Gastroesophageal sphincter (tissue), 4 donors: ENCODE results near the gene AMPD3. TPM values are rescaled to one million over a fixed set of nuclear protein-coding genes. Genes with fewer than 3 reads are reported as not detected.

Source experiments
- ATAC-seq: fragments of 150-250 bp; one replicate; pipeline ENCODE4 v1.9.1; 2016; ENCODE audit warnings: mild to moderate bottlenecking, moderate library complexity
- H3K27ac ChIP-seq, 4 donors: fragments of 200-600 bp; sonication (generic) in 3 of 4; 1 replicate in 3 of 4; 2 replicates in 1 of 4; pipeline ENCODE4 v1.5.1; 2016 to 2019
- H3K27me3 ChIP-seq: fragments of 200-600 bp; sonication (generic); one replicate; pipeline ENCODE4 v1.5.1; 2019
- H3K36me3 ChIP-seq, 2 donors: fragments of 200-600 bp; sonication (generic); one replicate each; pipeline ENCODE4 v1.5.1; 2019; ENCODE audit warnings: control low read depth in 1 of 2
- H3K4me1 ChIP-seq, 3 donors: fragments of 200-600 bp; sonication (generic); 1 replicate in 2 of 3; 2 replicates in 1 of 3; pipeline ENCODE4 v1.5.1; 2016 to 2019; ENCODE audit warnings: control low read depth in 2 of 3
- H3K4me3 ChIP-seq, 2 donors: fragments of 200-600 bp; sonication (generic); one replicate each; pipeline ENCODE4 v1.5.1; 2019; ENCODE audit warnings: mild to moderate bottlenecking in 1 of 2, moderate library complexity in 1 of 2
- H3K9me3 ChIP-seq, 3 donors: fragments of 200-600 bp; sonication (generic); one replicate each; pipeline ENCODE4 v1.5.1; 2017 to 2019; ENCODE audit warnings: control low read depth in 2 of 3
- EP300 ChIP-seq: sonication (generic); formaldehyde crosslinking; IDR thresholded peaks from one replicate; pipeline ENCODE4 v1.6.1; 2017; ENCODE audit warnings: antibody characterized with exemption, mild to moderate bottlenecking
- POLR2A ChIP-seq, 2 donors: fragments of 450-650 bp; IDR thresholded peaks; one replicate each; pipeline ENCODE4 v1.6.1; 2017; ENCODE audit warnings: antibody characterized with exemption in 2 of 2, mild to moderate bottlenecking in 2 of 2, moderate library complexity in 1 of 2
- POLR2AphosphoS5 ChIP-seq: sonication (generic); formaldehyde crosslinking; IDR thresholded peaks from one replicate; pipeline ENCODE4 v1.6.1; 2017; ENCODE audit warnings: antibody characterized with exemption
- WGBS, 2 donors: methylation state at CpG; one replicate each; pipeline ENCODE4 v1.1.5; 2018; ENCODE audit warnings: low coverage in 1 of 2; 5-methylcytosine and 5-hydroxymethylcytosine counted together
- total RNA-seq, 4 donors: library from RNA; depleted of rRNA; stranded (reverse); fragments of >200 nt; gene quantifications; one replicate each; pipeline ENCODE4 v1.1.0, GENCODE V29; 2016
- TF ChIP-seq, protein P1 (sequence below), 4 experiments: fragments of 200-600 bp in 2 of 4; fragments of 450-650 bp in 2 of 4; sonication (generic) in 1 of 4; IDR thresholded peaks; one replicate each; pipeline ENCODE4 v1.5.1; 2017 to 2019; ENCODE audit warnings: antibody characterized with exemption in 4 of 4, mild to moderate bottlenecking in 2 of 4, moderate library complexity in 2 of 4

Gene AMPD3
- total RNA-seq, 4 donors from 2014 or later = 4.3 to 7.3 (median 5.4) TPM

DNA sequence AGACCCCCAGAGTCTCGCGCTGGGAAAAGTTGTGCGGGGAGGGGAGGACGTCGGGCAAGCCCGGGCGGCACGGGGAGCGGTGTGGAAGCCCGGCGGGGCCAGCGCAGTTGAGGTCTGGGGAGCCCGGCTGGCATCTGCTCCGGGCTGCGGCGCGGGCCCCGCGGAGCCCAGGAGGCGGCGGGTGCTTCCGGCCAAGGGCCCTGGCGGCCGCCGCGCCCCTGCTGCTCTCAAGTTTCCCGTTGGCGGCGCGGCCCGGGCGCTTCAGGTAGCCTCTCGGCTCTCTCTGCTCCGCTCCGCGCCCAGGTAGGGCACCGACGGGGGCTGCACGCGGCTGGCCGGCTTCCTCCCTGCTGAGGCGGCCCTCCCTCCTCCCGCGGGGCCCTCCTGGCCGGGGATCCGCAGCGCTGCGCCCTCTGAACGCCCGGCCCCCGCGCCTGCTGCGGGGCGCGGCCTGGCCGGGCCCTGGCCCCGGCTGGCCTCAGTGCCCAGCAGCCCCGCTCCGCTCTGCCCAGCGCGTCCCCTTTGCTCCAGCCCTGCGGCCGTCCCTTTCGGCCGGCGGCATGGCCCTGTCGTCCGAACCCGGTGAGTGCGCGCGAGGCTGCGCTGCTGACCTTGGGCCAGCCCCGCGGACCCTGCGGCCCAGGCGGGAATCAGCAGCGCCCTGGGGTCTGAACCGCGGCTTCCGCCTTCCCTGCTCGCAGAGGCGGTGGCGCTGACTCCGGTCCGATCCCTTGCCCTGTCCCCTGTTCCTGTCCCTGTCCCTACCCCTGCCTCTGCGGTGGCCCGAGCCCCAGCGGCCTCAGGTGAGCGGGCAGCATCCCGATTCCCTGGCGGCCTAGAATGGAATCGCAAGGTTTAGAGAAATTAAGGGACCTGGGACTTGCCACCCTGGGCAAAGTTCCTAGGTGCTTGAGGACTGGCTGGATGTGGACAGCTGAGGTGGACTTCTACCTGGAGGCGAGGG is 4.3 kb upstream of the AMPD3 start:
- Histone ChIP-seq H3K4me3 (peak overlapping the region; percentile 37 to 63), H3K4me1 (peaks cover 0 to 38% (median 12%) of the 10 kb centered on the region in 3 donors), H3K36me3 (no peaks in the 10 kb centered on the region), H3K9me3 (no peaks in the 10 kb centered on the region), H3K27ac (peak overlapping the region in 3 of 4 donors; percentile 25 to 76 (median 54)), H3K27me3 (peaks cover 17% of the 10 kb centered on the region)
- WGBS, 2 donors = 7 to 30% methylated on average over 2 of the region's 94 CpGs
- ATAC-seq = peak; percentile 34
- TF ChIP-seq POLR2AphosphoS5 = no peak
- TF ChIP-seq POLR2A (IDR thresholded peaks at IDR 0.05) = peak in 1 of 2 donors; percentile 8
- TF ChIP-seq EP300 = no peak
- TF ChIP-seq, protein P1, sequence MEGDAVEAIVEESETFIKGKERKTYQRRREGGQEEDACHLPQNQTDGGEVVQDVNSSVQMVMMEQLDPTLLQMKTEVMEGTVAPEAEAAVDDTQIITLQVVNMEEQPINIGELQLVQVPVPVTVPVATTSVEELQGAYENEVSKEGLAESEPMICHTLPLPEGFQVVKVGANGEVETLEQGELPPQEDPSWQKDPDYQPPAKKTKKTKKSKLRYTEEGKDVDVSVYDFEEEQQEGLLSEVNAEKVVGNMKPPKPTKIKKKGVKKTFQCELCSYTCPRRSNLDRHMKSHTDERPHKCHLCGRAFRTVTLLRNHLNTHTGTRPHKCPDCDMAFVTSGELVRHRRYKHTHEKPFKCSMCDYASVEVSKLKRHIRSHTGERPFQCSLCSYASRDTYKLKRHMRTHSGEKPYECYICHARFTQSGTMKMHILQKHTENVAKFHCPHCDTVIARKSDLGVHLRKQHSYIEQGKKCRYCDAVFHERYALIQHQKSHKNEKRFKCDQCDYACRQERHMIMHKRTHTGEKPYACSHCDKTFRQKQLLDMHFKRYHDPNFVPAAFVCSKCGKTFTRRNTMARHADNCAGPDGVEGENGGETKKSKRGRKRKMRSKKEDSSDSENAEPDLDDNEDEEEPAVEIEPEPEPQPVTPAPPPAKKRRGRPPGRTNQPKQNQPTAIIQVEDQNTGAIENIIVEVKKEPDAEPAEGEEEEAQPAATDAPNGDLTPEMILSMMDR (IDR thresholded peaks at IDR 0.05) = peak in 3 of 4 experiments; percentile 10 to 36 (median 34)

DNA sequence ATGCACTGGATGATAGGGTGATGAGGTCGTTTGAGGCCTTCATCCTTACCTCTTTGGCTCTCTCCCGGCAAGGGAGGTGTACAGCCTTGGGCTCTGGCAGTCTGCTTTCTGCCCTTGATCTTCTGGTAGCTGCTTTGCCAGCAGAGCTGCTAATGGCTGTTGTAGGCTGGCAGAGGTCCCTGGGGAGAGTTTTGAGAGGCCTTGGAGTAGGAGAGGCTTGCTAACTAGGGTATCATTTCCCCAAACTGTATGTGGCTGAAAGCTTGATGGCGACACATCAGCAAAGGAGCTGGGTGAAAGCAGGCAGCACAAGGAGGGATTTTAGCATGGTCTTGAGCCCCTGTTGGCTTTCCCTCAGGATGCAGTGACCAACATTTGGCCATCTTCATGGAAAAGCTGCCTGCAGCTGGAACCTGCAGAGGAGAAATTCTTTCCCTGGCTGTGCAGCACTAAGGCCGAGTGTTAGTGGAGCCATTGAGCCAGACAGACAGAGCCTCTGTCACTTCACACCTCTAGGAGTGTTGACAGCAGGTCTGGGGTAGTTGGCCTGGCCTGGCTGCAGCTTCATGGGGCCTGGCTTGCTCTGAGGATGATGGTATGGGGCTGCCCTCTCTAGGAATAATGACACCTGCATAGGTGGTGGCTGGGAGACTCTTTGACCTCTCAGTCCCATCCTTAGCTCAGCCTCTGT is 3.5 kb upstream of the AMPD3 start:
- Histone ChIP-seq H3K4me1 (peaks cover 0 to 46% (median 17%) of the 10 kb centered on the region in 3 donors), H3K36me3 (no peaks in the 10 kb centered on the region), H3K27ac (peak overlapping the region in 2 of 4 donors; percentile 54 to 76), H3K4me3 (peak overlapping the region in 1 of 2 donors; percentile 63), H3K9me3 (no peaks in the 10 kb centered on the region), H3K27me3 (peaks cover 17% of the 10 kb centered on the region)
- 58 to 80% methylated on average over 1 to 2 of the region's 4 CpGs for WGBS, 2 donors
- TF ChIP-seq, protein P1 (IDR thresholded peaks at IDR 0.05) = no peak
- TF ChIP-seq POLR2AphosphoS5 = no peak
- TF ChIP-seq EP300 = no peak
- no peak for TF ChIP-seq POLR2A (IDR thresholded peaks at IDR 0.05)
- no peak for ATAC-seq

DNA sequence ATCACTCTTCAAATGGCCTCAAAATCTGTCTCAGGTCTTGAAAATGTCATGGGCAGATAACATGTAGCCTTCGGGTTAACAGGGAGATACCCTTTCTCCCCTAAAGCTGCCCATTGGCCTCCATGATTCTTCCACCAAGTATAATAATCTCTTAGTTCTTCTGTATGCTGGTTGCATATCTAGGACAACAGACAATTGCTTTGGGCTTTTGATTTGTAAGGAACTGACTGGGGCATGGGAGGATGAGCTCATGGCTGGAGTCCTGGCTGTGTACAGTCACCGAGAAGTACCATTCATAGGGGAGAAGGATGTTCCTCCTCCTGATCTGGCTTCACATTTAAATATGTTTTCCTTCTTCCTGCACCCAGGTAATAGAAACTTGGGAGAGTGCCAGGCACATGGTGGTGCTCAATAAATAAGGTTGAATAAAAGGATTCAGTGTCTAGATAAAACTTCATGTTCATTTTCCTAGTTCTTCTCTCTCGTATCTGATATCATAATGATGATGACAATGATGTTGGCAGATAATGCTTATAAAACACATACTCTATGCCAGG is 2.8 kb upstream of the AMPD3 start:
- WGBS, 2 donors = 72 to 81% methylated on average over 3 of the region's 3 CpGs

DNA sequence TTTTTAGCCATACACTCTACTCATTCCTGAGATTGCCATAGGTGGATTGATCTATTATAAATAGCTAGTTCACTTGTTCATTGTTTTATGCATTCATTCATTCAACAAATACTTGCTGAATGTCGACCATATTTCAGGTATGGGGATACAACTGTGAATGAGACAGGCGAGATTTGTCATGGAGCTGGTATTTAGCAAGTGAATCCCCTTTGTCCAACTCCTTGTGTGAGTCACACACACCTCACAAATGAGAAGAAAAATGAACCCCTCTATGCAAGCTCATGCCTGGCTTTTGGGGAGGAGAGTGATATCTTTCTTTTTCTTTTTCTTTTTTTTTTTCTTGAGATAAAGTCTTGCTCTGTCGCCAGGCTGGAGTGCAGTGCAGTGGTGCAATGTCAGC is 1.8 kb upstream of the AMPD3 start:
- no peak for ATAC-seq
- Histone ChIP-seq H3K36me3 (no peaks in the 10 kb centered on the region), H3K4me3 (no peak overlapping the region), H3K9me3 (no peaks in the 10 kb centered on the region), H3K27me3 (peaks cover 17% of the 10 kb centered on the region), H3K27ac (no peak overlapping the region), H3K4me1 (peaks cover 0 to 52% (median 18%) of the 10 kb centered on the region in 3 donors)
- WGBS, 2 donors = 80 to 90% methylated on average over 2 of the region's 3 CpGs
- TF ChIP-seq EP300 (no peak), POLR2AphosphoS5 (no peak), POLR2A (IDR thresholded peaks at IDR 0.05) (no peak)
- TF ChIP-seq, protein P1 (IDR thresholded peaks at IDR 0.05) = no peak

More for the DNA sequence above, 2.8 kb upstream of the AMPD3 start:
- Histone ChIP-seq H3K27ac (no peak overlapping the region), H3K9me3 (no peaks in the 10 kb centered on the region), H3K4me1 (peaks cover 0 to 52% (median 18%) of the 10 kb centered on the region in 3 donors), H3K27me3 (peaks cover 17% of the 10 kb centered on the region), H3K4me3 (no peak overlapping the region), H3K36me3 (no peaks in the 10 kb centered on the region)
- ATAC-seq = no peak
- TF ChIP-seq POLR2A (IDR thresholded peaks at IDR 0.05) = no peak
